HG02642 (cell line): ENCODE results near the gene XPO5.
A peak's percentile ranks its signal among the peaks of the same experiment; 100 is the strongest.
"Not testable (repeated sequence)": the region's sequence is repeated elsewhere in the genome, so short reads cannot be mapped to it uniquely, and the experiment has no call there.

ENCODE experiments used
- ATAC-seq: cut with Tn5 transposase; IDR thresholded peaks from one replicate; pipeline ENCODE4 v1.9.1; 2021; ENCODE audit warnings: mild to moderate bottlenecking; ENCODE audit not compliant: unreplicated experiment, poor library complexity

Gene XPO5

DNA sequence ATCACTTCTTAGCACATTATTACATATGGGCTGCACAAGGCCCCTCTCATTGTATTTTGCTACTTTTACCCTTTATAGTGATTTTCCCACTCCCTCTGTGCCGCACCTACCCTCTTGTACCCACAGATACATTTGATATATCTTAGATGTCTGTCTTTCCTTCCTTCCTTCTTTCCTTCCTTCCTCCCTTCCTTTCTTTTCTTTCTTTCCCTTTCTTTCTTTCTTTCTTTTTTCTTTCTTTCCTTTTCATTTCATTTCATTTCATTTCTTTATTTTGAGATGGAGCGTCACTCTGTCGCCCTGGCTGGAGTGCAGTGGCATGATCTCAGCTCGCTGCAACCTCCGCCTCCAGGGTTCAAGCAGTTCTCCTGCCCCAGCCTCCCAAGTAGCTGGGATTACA lies 12.4 kb upstream of the XPO5 start:
- no peak for ATAC-seq

DNA sequence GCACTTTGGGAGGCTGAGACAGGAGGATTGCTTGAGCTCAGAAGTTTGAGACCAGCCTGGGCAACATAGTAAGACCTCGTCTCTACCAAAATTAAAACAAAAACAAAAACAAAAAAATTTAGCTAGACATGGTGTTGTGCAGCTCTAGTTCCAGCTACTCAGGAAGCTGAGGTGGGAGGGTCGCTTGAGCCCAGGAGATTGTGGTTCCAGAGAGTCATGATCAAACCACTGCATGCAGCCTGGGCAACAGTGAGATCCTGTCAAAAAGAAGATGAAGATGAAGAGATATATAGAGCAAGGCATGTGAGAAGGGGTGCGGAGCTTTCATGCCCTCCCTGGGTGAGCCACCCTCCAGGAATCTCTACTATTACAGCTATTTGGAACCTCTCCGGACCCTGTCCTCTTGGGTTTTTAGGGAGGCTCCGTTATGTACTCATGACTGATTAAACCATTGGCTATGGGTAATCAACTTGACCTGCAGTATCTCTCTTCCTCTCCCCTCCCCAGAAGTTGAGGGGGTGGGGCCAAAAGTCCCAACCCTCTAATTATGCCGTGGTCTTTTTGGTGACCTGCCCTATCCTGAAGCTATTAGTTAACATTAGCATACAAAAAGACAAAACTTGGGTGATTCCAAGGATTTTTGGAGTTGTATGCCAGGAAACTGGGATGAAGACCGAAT lies 9.2 kb upstream of the XPO5 start:
- ATAC-seq = no peak

DNA sequence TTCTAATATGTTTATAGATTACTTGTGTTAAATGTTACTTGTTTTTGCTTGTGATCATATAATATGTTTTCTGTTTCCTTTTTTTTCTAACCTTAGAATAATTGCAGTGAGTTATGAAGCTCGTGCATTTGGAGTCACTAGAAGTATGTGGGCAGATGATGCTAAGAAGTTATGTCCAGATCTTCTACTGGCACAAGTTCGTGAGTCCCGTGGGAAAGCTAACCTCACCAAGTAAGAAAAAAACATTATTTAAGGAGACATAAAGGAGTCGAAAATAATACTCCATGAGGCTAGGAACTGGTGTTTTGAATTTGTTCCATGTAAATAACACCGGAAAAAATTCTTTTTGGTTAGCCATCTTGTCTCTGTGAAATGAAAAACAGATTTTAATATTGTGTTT lies 7.1 kb upstream of the XPO5 start:
- ATAC-seq = no peak

DNA sequence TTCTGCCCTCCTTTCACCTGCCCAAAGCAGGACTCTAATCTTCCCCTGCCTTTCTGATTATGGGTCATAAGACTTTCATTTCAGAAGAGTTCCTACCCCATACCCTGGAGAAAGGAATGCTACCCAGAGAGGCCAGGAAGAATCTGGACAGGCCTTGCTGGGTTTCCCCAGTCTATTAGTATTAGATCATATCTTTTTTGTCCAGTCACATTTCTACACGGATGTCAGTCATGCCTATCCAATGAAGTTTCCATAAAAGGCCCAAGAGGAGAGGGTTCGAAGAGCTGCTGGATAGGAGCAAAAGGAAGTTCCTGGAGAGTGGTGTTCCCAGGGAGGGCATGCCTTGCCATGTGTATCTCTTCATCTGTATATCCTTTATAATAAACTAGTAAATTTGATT lies 3.3 kb upstream of the XPO5 start:
- ATAC-seq = no peak

DNA sequence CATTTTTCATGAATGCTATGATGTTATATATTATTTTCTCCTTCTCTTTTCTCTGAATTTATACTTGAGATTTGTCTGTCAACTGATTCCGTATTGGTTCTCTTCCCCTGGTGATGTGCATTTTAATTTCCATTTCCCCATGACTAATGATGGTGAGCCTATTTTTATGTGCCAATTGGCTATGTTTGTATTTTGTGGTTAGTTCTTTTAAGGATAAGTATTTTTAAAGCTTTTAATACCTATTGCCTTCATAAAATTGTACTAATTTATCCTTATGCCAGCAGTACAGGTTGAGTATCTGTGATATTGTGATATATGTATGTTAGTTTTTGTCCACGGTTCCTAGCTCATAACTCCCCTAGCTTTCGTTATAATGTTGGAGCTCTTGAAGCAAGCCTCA lies 2.9 kb upstream of the XPO5 start:
- ATAC-seq = no peak

DNA sequence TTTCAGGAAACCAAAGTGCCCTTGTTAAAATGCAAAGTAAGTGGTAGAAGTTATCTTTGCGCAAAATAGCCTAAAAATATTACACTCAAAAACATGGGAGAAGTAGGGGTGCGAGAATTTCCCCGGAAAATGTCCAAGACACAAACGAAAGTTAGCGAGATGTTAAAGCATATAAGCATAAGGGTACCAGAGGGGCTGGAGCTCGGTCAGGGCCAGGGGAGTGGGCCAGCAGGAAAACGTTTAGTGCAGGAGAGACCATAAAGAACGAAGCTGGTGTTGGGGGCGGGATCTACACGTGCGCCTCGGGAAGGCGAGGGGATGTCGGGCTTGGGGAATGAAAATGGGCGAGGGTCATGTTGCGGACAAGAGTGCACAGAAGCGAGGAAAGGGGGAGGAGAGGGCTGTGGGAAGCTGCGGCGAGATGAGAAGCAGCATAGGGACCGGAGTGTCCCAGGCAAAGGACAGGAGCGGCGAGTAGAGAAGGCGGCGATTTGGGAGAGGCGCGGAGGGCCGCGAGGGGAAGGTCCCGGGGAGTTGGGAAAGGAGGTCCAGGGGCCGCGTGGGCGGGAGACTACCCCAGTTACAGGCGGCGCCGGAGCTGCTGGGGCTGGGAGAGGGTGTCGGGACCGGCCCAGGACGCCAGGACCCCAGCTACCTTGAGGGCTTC lies 600 bp downstream of the XPO5 start:
- ATAC-seq = peak; percentile 16

DNA sequence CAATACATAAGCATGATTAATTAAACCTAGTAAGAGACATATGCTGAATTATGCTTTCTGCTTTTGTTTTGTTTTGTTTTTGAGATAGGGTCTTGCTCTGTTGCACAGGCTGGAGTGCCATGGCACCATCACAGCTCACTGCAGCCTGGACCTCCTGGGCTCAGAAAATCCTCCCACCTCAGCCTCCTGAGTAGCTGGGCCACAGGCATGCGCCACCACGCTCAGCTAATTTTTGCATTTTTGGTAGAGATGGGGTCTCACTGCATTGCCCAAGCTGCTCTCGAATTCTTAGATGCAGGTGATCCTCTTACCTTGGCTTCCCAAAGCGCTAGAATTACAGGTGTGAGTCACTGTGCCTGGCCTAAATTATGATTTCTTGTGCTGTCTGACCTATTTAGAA lies 3.8 kb downstream of the XPO5 start:
- ATAC-seq = no peak

DNA sequence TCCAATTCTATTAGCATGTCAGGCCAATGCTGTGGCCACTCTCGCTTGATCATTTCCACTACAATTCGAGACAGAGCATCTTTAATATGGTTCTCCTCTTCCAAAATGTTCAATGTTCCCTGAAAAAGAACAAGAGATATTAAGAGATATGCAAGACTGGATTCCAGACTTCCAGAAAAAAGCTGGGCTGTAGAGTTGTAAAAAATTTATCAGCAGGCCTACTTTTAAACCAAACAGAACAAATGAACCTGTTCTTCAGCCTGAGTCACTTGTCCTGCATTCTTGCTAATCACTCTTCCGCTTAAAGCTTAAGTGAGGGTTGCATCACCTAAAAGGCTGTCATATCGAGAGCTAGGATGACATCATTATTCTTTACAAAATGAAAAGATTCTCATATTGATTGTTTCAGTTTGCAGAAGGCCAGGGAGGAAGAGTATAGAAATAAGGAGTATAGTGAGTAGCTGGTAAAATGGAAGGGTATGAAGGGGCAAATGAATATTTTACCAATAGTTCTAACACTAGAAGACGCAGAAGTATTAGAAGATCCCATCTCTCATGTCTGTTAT lies 4.9 kb downstream of the XPO5 start:
- no peak for ATAC-seq

DNA sequence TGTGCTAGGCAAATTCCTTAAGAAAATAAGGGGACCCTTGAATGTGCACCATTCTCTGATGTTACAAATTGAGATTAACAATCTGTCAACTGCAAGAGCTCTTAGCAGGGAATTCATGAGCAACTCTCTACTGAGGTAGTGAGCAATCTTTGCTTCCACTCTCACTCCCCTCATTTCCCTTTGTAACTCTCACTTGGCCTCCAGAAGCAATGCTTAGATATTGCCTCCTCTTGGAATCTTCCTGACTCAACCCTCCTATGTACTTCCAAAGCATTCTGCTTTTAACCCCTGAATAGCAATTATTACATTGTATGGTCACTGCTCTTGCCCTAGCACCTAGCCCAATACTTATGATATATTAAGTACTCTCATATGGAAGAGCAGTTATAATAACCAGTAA lies 16.5 kb downstream of the XPO5 start:
- ATAC-seq = no peak

DNA sequence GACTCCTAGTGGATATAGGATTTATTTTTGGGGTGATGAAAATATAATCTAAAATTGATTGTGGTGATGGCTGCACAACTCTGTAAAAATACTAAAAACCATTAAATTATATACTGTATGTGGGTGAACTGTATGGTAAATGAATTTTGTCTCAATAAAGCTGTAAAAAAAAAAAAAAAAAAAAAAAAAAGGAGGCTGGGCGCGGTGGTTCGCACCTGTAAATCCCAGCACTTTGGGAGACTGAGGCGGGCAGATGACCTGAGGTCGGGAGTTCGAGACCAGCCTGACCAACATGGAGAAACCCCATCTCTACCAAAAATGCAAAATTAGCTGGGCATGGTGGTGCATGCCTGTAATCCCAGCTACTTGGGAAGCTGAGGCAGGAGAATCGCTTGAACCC lies 18.2 kb downstream of the XPO5 start:
- ATAC-seq = not testable (repeated sequence)

DNA sequence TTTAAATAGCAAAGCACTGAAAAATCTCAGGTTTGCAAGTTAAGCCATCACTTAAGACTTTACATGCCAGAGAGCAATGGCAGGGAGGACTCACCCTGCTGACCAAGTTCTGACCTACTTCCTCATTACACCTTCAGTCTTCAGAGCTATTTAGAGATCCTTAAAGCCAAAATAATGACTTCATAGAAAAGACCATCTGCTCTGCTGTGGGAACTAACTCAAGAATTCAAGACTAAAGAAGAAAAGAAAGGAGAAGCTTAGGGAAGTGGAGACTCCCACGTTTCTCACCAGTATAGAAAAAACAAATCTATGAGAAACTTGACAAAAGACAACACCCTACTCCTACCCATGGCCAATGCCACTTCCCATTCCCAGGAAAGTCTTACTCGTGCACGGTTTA lies 28.6 kb downstream of the XPO5 start:
- no peak for ATAC-seq

DNA sequence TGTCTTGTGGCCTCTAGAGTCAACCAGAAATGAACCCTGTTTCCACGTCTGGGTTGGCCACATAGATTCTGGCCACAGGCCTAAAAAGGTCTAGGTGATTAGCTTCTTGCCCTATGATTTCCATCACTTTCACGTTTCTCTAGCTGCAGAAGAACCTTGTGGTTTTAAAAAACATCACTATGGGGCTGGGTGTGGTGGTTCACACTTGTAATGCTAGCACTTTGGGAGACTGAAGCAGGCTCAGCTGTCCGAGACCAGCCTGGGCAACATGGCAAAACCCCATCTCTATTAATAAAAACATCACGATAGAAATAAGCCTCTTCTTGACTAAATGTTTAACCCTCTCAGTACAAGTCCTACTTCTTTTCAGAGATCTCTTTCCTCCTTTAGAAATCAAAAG lies 31.4 kb downstream of the XPO5 start:
- ATAC-seq = no peak

DNA sequence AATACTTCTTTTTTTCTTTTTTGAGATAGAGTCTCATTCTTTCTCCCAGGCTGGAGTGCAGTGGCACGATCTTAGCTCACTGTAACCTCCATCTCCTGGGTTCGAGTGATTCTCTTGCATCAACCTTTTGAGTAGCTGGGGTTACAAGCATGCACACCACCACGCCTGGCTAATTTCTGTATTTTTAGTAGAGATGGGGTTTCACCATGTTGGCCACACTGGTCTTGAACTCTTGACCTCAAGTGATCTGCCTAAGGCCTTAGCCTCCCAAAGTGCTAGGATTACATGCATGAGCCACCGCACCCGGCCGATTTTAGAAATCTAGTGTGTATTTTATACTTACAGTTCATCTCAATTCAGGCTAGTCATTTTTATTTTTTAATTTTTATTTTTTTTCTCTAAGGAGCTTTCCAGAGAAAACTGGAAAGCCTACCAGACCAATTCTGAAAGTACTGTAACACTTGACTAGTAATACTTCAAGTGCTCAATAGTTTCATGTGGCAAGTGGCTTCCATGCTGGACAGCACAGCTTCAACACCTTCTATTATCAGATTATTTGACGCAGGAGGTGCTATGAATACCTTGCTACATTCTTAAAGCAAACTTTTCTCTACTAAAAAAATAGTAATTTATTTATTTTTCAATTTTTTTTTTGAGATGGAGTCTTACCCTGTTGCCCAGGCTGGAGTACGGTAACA lies 33.9 kb downstream of the XPO5 start:
- no peak for ATAC-seq

DNA sequence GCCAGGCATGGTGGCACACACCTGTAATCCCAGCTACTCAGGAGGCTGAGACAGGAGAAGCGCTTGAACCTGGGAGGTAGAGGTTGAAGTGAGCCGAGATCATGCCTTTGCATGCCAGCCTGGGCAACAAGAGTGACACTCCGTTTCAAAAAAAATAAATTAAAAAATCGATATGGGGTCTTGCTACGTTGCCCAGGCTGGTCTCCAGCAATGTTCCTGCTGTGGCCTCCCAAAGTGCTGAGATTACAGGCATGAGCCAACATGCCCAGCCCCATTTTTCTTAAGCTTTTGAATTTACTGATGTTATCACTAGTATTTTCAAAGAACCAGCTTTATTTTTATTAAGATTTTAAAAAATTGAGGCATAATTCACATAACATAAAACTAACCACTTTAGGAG lies 35.3 kb downstream of the XPO5 start:
- ATAC-seq = no peak

DNA sequence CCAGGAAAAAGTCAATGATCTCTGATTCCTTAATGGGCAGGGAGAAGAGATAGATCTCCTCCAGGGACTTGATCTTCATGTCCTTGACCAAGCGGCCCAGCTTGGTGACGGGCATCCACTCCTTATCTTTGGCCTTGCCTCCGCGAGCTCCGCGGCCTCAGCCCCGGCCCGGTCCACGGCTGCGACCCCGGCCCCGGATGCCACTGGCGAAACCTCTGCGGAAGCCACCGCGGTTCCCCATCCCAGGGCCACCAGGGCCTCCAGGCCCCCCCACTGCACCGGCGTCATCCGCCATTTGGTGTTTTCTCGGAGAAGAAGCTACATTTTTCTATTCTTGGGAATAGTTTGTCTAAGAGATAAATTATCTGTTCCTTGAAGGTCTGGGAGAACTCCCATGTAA lies 36.4 kb downstream of the XPO5 start:
- ATAC-seq = not testable (repeated sequence)

DNA sequence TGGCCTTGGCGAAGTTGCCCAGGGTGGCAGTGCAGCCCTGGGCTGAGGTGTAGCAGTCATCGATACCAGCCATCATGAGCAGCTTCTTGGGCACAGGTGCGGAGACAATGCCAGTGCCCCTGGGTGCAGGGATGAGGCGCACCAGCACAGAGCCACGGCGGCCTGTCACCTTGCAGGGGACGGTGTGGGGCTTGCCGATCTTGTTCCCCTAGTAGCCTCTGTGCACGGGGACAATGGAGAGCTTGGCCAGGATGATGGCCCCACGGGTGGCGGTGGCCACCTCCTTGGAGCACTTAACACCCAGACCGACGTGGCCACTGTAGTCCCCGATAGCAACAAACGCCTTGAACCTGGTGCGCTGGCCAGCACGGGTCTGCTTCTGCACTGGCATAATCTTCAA lies 36.9 kb downstream of the XPO5 start:
- ATAC-seq = not testable (repeated sequence)

DNA sequence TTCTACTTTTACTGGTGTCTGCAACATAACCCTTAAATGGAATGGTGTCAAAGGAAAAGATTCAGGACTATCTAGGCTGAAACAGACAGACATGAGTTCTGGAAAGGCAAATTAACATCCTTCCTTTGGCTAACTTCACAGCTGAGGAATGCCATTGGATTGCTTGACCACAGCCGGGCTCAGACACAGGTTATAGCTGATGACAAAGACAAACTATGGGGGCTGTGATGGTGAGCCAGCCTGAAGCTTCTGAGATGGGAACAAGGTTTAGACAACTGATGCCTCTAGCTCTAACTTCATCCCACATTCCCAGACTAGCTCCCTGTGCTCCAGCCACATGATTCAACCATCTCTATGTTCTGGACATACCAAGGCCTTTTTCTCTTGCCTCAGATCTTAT lies 43.6 kb downstream of the XPO5 start:
- ATAC-seq = no peak

DNA sequence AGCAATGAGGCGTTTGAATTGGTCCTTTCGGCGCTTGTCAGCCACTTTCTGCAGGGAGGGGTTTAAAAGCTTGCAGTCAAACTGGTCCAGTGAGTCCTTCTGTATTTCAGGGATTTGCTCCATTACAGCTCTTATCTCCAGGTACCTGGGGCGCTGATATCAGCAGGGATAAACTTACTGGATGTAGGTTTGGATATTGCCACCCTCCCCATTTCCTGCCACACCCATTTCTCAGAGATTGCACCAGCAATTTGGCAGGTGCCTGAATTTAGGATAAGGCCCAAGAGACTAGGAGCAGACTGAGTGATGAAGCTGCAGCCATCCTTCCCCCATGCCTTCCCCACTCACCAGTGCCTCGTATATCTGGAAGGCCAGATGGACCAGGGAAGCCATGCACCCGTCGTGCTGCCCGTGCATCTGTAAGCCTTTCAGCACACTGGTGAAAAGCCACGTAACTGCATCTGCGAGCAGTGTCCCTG lies 51.3 kb downstream of the XPO5 start:
- ATAC-seq = no peak

DNA sequence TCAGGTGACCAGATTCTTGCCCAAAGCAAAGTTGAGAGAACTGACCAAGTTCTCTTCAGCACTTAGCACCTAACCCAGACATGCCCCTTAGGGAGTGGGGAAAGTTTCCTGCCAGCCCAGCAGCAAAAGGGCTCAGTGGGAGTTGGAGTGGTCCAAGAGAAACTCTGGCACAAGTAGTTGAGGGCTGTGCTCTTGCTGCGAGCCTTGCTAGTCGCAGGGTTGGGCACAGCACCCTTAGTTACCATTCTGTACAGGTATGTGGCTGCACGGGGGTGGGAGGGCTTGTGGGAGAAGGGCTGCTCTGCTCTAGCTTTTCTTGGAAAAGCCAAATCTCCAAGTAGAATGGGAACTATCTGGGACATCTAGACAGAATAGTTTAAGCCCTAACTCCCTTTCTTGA lies 52.6 kb downstream of the XPO5 start:
- no peak for ATAC-seq

DNA sequence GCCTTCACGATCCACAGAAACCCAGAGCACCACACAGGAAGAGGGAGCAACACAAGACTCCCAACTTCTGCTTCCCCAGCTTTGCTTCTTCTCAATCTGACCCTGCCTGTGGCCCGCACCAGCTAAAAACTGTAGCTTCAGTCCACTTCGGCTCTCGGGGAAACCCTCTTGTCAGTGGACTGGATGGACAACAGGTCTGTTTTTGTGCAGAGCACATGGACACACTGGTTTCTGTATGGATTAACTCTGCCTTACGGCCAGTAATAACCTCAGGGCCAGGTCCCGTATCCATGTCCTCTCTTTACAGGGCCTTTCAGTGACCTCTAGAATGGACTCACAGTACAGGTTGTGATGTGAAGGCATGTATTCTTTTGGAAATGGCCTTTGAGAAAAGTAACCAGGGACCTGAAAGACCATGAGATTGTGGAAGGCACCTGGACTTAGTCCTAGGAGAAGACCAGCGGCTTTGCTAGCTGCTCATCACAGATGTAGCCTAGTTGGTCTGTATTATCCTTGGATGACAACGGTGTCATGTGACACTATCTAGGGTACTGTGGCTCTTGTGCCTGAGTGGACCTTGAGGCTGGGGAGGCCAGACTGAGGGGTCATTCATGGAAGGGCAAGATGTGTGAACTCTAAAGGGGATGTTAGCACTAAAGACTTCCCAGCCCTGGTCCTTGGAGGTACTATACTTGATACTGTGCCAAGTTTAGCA lies 53.1 kb downstream of the XPO5 start:
- ATAC-seq = no peak

DNA sequence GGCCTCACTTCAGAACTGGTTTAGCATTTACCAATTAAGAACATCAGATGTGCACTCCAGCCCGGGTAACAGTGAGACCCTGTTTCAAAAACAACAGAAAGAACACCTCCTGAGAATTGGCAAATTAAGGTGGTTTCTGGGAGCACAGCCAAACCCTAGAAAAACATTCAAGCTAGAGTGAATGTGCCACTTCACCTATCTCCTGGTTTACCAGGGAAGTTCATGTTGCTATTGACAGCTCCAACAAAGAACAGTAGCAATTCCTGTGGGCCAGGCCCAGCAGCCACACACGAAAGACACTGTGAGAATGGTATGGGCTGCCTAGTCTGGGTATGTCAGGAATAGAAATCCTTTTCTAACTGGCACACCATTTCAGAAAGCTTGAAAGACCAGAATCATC lies 54.0 kb downstream of the XPO5 start:
- ATAC-seq = no peak
